GM12801 (cell line): Measurements from ENCODE around the gene AP1M2.

ENCODE experiments used
- TF ChIP-seq, protein P1 (sequence below): IDR thresholded peaks from one replicate; pipeline ENCODE4 v1.5.1; 2011; ENCODE audit warnings: control low read depth; ENCODE audit not compliant: insufficient read length; ENCODE audit errors: extremely low read depth

The AP1M2 gene

GRCh38 chr19:10624585-10624984 is 37.5 kb upstream of the AP1M2 start:
- TF ChIP-seq, protein P1, sequence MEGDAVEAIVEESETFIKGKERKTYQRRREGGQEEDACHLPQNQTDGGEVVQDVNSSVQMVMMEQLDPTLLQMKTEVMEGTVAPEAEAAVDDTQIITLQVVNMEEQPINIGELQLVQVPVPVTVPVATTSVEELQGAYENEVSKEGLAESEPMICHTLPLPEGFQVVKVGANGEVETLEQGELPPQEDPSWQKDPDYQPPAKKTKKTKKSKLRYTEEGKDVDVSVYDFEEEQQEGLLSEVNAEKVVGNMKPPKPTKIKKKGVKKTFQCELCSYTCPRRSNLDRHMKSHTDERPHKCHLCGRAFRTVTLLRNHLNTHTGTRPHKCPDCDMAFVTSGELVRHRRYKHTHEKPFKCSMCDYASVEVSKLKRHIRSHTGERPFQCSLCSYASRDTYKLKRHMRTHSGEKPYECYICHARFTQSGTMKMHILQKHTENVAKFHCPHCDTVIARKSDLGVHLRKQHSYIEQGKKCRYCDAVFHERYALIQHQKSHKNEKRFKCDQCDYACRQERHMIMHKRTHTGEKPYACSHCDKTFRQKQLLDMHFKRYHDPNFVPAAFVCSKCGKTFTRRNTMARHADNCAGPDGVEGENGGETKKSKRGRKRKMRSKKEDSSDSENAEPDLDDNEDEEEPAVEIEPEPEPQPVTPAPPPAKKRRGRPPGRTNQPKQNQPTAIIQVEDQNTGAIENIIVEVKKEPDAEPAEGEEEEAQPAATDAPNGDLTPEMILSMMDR: no peak

- TF ChIP-seq, protein P1: no peak
Measured at GRCh38 chr19:10621966-10622365, 34.9 kb upstream of the AP1M2 start.

- TF ChIP-seq, protein P1: no peak
Measured at GRCh38 chr19:10620786-10621185, 33.7 kb upstream of the AP1M2 start.

GRCh38 chr19:10618846-10619245 is 31.7 kb upstream of the AP1M2 start:
- TF ChIP-seq, protein P1: no peak

DNA sequence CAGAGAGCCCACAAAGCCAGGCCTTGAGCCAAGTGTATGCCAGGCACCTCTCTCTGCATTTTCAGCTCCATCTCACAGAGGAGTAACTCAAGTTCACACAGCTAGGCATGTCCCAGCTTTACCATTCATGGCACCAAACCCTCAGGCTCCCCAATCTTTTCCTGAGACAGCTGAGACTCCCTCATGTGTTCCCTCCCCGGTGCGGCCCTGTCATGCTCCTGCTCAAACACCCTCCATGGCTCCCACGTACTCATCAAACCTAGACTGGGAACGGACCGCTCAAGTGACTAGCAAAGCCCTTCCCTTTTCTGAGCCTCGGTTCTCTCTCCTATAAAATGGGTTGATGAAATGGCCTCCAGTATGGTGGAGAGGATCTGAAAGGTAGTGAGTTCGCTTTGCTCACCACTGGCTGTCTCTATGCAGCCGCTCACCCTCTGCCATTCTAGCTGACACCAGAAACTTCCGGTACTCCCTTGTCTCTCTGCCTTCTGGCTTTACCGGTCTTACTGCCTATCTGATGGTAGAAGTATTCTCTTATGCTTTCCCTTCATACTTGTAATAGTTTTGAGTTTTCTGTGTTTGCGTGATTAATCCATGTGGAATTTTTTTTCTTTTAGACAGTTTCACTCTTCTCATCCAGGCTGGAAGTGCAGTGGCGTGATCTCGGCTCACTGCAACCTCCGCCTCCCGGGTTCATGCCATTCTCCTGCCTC is 30.5 kb upstream of the AP1M2 start:
- TF ChIP-seq, protein P1: no peak

- TF ChIP-seq, protein P1: no peak
Measured at GRCh38 chr19:10615429-10616023, 28.4 kb upstream of the AP1M2 start.

- TF ChIP-seq, protein P1: no peak
Measured at GRCh38 chr19:10612499-10613119, 25.5 kb upstream of the AP1M2 start.
